Activated naive CD8-positive, alpha-beta T cell treated with anti-CD3 and anti-CD28 coated beads for 36 hours (primary cell): Measurements from ENCODE around the gene CTNNA2. TPM values are rescaled to one million over a fixed set of nuclear protein-coding genes. Genes with fewer than 3 reads are reported as not detected.
"Not testable (repeated sequence)": the region's sequence is repeated elsewhere in the genome, so short reads cannot be mapped to it uniquely, and the experiment has no call there.

Experiments used
- DNase-seq: peaks from one replicate; pipeline ENCODE4 v3.0.0; 2021
- H3K27ac Mint-ChIP-seq: one replicate; pipeline ENCODE4 v1.8.0; 2022; ENCODE audit warnings: mild to moderate bottlenecking, moderate library complexity, mixed read lengths
- H3K27me3 Mint-ChIP-seq: one replicate; pipeline ENCODE4 v1.8.0; 2022; ENCODE audit warnings: mild to moderate bottlenecking, mixed read lengths
- H3K36me3 Mint-ChIP-seq: one replicate; pipeline ENCODE4 v1.8.0; 2021; ENCODE audit warnings: mild to moderate bottlenecking, mixed read lengths
- H3K4me1 Mint-ChIP-seq: one replicate; pipeline ENCODE4 v1.8.0; 2021; ENCODE audit warnings: mixed read lengths
- H3K4me3 Mint-ChIP-seq: one replicate; pipeline ENCODE4 v1.8.0; 2022; ENCODE audit warnings: mild to moderate bottlenecking, moderate library complexity, mixed read lengths
- H3K9me3 Mint-ChIP-seq: one replicate; pipeline ENCODE4 v1.8.0; 2022; ENCODE audit warnings: mixed read lengths
- total RNA-seq, 2 experiments: library from RNA; stranded (reverse); gene quantifications; one replicate each; pipeline ENCODE4 v1.2.3, GENCODE V29; 2021

The CTNNA2 gene
- total RNA-seq, 2 experiments from 2014 or later = not detected

DNA sequence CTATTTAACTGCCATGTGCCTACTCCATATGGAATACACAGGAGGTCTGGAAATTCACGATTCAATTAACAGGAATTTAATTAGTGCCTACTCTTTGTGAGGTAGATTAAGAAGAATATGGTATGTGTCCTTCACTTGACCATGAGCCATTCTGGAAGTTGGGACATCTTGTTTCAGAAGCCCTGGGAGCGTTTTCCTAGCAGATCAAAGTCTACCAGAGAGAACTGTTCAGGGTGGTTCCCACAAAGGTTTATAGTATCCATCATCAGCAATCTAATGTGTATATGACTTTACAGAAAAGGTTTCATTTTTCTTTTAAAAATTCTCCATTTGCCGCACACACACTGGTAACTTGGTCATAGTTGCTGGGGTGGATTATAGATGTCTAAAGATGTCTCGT lies 632.6 kb downstream of the CTNNA2 start:
- H3K9me3 Mint-ChIP-seq = no peaks in the 10 kb centered on the region
- H3K4me1 Mint-ChIP-seq = no peaks in the 10 kb centered on the region
- no peaks in the 10 kb centered on the region for H3K36me3 Mint-ChIP-seq

GRCh38 chr2:80146757-80147156 lies 633.9 kb downstream of the CTNNA2 start:
- H3K36me3 Mint-ChIP-seq, H3K4me1 Mint-ChIP-seq, H3K27ac Mint-ChIP-seq, H3K9me3 Mint-ChIP-seq, H3K27me3 Mint-ChIP-seq, DNase-seq, H3K4me3 Mint-ChIP-seq: not testable (repeated sequence)

More for the DNA sequence above, 632.6 kb downstream of the CTNNA2 start:
- no peak for DNase-seq
- Mint-ChIP-seq H3K27me3 (no peaks in the 10 kb centered on the region), H3K4me3 (no peak overlapping the region), H3K27ac (no peak overlapping the region)

GRCh38 chr2:80147690-80148089 lies 634.8 kb downstream of the CTNNA2 start:
- no peaks in the 10 kb centered on the region for H3K9me3 Mint-ChIP-seq
- H3K36me3 Mint-ChIP-seq = no peaks in the 10 kb centered on the region
- H3K27ac Mint-ChIP-seq = no peak overlapping the region
- no peak overlapping the region for H3K4me3 Mint-ChIP-seq
- DNase-seq = no peak
- no peaks in the 10 kb centered on the region for H3K4me1 Mint-ChIP-seq
- H3K27me3 Mint-ChIP-seq = peaks cover 6% of the 10 kb centered on the region

DNA sequence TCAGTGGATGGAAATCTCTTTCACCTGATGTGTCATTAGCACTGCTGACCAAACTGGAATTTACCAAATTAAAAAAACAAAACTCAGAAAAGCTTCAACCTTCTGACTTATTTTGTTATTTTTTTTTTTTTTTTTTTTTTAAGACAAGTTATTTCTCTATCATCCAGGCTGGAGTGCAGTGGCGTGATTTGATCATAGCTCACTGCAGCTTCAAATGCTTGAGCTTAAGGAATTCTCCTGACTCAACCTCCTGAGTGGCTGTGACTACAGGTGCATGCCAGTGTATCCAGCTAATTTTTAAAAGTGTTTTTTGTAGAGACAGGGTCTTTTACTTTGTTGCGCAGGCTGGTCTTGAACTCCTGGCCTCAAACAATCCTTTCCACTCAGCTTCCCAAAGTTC lies 636.1 kb downstream of the CTNNA2 start:
- Mint-ChIP-seq H3K4me1 (no peaks in the 10 kb centered on the region), H3K36me3 (no peaks in the 10 kb centered on the region), H3K27ac (no peak overlapping the region), H3K4me3 (no peak overlapping the region), H3K27me3 (peaks cover 6% of the 10 kb centered on the region), H3K9me3 (no peaks in the 10 kb centered on the region)
- no peak for DNase-seq

- Mint-ChIP-seq H3K27ac (no peak overlapping the region), H3K36me3 (no peaks in the 10 kb centered on the region)
- DNase-seq = no peak
These were observed 637.1 kb downstream of the CTNNA2 start for GRCh38 chr2:80149991-80150390.

GRCh38 chr2:80151248-80151647 lies 638.4 kb downstream of the CTNNA2 start:
- no peaks in the 10 kb centered on the region for H3K36me3 Mint-ChIP-seq
- H3K27me3 Mint-ChIP-seq = peaks cover 6% of the 10 kb centered on the region
- no peaks in the 10 kb centered on the region for H3K9me3 Mint-ChIP-seq
- no peak for DNase-seq
- no peaks in the 10 kb centered on the region for H3K4me1 Mint-ChIP-seq
- H3K27ac Mint-ChIP-seq = no peak overlapping the region
- no peak overlapping the region for H3K4me3 Mint-ChIP-seq

More at GRCh38 chr2:80149991-80150390, 637.1 kb downstream of the CTNNA2 start:
- no peaks in the 10 kb centered on the region for H3K9me3 Mint-ChIP-seq
- no peak overlapping the region for H3K4me3 Mint-ChIP-seq
- no peaks in the 10 kb centered on the region for H3K4me1 Mint-ChIP-seq
- peaks cover 6% of the 10 kb centered on the region for H3K27me3 Mint-ChIP-seq

DNA sequence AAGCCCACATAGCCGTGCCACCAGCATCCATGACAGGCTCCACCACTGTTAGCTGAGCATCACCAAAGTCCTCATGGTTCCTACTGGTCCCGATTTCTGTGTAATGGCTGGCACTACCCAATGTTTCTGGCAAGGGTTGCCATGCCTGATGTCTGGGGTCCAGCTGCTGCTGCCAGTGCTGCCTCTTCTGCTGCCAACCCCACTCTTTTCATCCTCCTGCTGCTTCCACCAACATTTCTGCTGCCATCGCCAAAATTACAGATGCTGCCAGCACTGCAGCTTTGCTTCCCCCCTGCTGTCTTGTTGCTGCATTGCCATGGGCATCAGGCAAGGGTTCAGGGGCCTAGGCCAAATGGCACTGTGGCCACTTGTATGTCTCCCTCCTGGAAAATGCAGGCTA lies 638.8 kb downstream of the CTNNA2 start:
- Mint-ChIP-seq H3K27me3 (peaks cover 6% of the 10 kb centered on the region), H3K36me3 (no peaks in the 10 kb centered on the region), H3K4me1 (no peaks in the 10 kb centered on the region), H3K4me3 (no peak overlapping the region), H3K27ac (no peak overlapping the region), H3K9me3 (no peaks in the 10 kb centered on the region)
- DNase-seq = no peak

DNA sequence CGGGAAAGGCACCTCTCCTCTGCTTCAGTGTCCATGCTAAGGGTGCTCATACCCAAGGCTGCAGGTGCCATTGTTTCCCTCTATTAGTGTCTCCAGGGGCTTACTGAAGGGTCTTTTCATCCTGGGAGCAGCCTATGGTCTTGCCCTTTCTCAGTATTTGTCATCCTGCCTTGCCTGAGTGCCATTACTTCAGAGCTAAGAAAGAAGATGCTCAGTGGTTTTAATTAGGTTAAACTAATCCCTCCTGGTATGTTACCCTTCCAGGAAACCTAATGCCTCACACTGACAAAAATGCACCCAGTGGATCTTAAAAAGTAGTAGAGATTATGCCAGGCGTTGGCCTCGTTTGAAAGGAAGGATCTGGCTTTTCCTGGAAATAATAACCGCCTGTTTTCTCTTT lies 640.3 kb downstream of the CTNNA2 start:
- no peak for DNase-seq
- H3K4me3 Mint-ChIP-seq = no peak overlapping the region
- H3K9me3 Mint-ChIP-seq = no peaks in the 10 kb centered on the region
- H3K36me3 Mint-ChIP-seq = no peaks in the 10 kb centered on the region
- H3K4me1 Mint-ChIP-seq = no peaks in the 10 kb centered on the region
- H3K27ac Mint-ChIP-seq = no peak overlapping the region
- peaks cover 6% of the 10 kb centered on the region for H3K27me3 Mint-ChIP-seq

GRCh38 chr2:80153768-80154167 lies 640.9 kb downstream of the CTNNA2 start:
- peaks cover 6% of the 10 kb centered on the region for H3K27me3 Mint-ChIP-seq

DNA sequence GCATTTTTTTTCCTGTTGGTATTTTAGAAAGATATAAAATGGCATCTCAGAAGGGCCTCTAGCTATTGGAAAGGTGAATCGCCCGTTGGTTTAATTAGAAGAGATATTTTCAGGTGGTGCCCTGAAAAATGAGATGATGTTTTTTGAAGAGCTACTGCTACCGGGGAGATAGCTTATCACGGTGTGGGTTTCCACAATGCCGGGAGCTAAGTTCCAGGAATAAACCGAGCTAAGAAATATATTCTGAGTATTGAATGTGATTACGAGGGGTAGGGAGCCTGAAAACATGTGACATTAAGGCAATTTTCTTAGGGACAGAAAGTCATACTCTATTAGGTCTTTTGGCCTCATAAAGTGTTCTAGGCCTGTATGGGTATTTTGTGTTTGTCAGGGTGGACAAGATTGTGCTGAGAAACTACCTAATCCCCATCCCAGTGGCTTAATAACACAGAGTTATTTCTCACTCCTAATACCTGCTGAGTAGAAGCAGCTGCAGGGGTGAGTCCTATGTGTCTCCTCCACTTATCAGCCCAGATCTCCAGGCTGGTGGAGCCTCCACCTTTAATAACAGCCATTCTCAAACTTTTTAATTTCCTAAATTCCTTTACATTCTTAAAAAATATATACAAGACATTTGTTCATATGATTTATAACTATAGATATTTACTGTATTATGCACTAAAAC lies 641.5 kb downstream of the CTNNA2 start:
- H3K4me3 Mint-ChIP-seq = no peak overlapping the region
- H3K27ac Mint-ChIP-seq = no peak overlapping the region
- peaks cover 6% of the 10 kb centered on the region for H3K27me3 Mint-ChIP-seq
- DNase-seq = no peak
- H3K9me3 Mint-ChIP-seq = no peaks in the 10 kb centered on the region
- no peaks in the 10 kb centered on the region for H3K4me1 Mint-ChIP-seq
- H3K36me3 Mint-ChIP-seq = no peaks in the 10 kb centered on the region

More at GRCh38 chr2:80153768-80154167, 640.9 kb downstream of the CTNNA2 start:
- H3K4me1 Mint-ChIP-seq = no peaks in the 10 kb centered on the region
- H3K4me3 Mint-ChIP-seq = no peak overlapping the region
- H3K9me3 Mint-ChIP-seq = no peaks in the 10 kb centered on the region
- no peak overlapping the region for H3K27ac Mint-ChIP-seq
- no peaks in the 10 kb centered on the region for H3K36me3 Mint-ChIP-seq
- DNase-seq = no peak

DNA sequence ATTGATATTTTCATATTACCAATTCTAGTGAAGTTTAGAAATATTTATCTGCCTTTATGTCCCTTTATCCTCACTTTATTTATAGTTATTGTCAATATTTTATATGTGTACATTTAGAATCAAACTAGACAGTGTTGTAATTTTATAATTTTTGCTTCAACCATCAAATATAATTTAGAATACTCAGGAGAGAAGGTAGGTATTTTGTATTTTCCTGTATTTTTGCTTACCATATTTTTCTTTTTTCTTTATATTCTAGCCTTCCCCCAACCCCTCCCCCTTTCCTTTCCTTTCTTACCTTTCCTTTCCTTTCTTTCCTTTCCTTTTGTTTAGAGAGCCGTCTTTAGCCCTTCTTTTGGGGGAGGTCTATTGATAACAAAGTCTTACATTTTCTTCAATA lies 651.5 kb downstream of the CTNNA2 start:
- peaks cover 3% of the 10 kb centered on the region for H3K9me3 Mint-ChIP-seq
- no peaks in the 10 kb centered on the region for H3K36me3 Mint-ChIP-seq
- no peaks in the 10 kb centered on the region for H3K4me1 Mint-ChIP-seq
- H3K4me3 Mint-ChIP-seq = no peak overlapping the region
- H3K27ac Mint-ChIP-seq = no peak overlapping the region
- DNase-seq = no peak
- H3K27me3 Mint-ChIP-seq = no peaks in the 10 kb centered on the region

GRCh38 chr2:80166483-80167171 lies 653.8 kb downstream of the CTNNA2 start:
- peaks cover 3% of the 10 kb centered on the region for H3K9me3 Mint-ChIP-seq
- no peaks in the 10 kb centered on the region for H3K36me3 Mint-ChIP-seq
- no peaks in the 10 kb centered on the region for H3K4me1 Mint-ChIP-seq
- no peak overlapping the region for H3K4me3 Mint-ChIP-seq
- H3K27ac Mint-ChIP-seq = no peak overlapping the region
- DNase-seq = no peak
- H3K27me3 Mint-ChIP-seq = no peaks in the 10 kb centered on the region

- Mint-ChIP-seq H3K9me3 (peaks cover 3% of the 10 kb centered on the region), H3K4me1 (no peaks in the 10 kb centered on the region), H3K36me3 (no peaks in the 10 kb centered on the region), H3K4me3 (no peak overlapping the region), H3K27me3 (no peaks in the 10 kb centered on the region), H3K27ac (no peak overlapping the region)
- no peak for DNase-seq
These were observed 654.5 kb downstream of the CTNNA2 start for GRCh38 chr2:80167284-80167808.

GRCh38 chr2:80168037-80168436 lies 655.2 kb downstream of the CTNNA2 start:
- no peaks in the 10 kb centered on the region for H3K27me3 Mint-ChIP-seq
- H3K4me3 Mint-ChIP-seq = no peak overlapping the region
- no peaks in the 10 kb centered on the region for H3K4me1 Mint-ChIP-seq
- H3K36me3 Mint-ChIP-seq = no peaks in the 10 kb centered on the region
- peaks cover 3% of the 10 kb centered on the region for H3K9me3 Mint-ChIP-seq
- no peak for DNase-seq
- H3K27ac Mint-ChIP-seq = no peak overlapping the region

DNA sequence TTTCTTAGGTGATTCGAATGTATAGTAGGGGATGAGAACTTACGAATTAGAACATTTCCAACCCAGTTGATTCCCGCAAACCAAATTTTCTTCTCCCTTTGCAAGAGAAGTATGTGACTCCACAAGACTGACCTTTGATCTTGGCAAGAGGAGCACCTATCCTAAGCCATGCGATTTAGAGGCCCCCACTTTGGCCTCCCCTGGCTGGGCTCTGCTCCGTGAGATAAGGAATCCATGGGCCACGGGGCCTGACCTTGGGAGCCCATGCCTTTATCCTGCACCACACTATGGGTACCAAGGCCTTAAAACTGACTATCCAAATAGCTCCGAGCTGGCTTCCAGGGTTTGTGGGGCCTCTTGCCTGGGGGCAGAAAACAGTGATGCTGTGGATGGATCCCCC lies 656.0 kb downstream of the CTNNA2 start:
- DNase-seq = no peak
- Mint-ChIP-seq H3K36me3 (no peaks in the 10 kb centered on the region), H3K4me1 (no peaks in the 10 kb centered on the region), H3K4me3 (no peak overlapping the region), H3K9me3 (peaks cover 3% of the 10 kb centered on the region), H3K27me3 (no peaks in the 10 kb centered on the region), H3K27ac (no peak overlapping the region)
